GM19397 (cell line): Measurements from ENCODE around the gene SCGB3A1.

Source experiments
- ATAC-seq: cut with Tn5 transposase; IDR thresholded peaks from one replicate; pipeline ENCODE4 v1.9.1; 2021; ENCODE audit warnings: mild to moderate bottlenecking, moderate library complexity; ENCODE audit not compliant: unreplicated experiment

SCGB3A1 gene, protein sequence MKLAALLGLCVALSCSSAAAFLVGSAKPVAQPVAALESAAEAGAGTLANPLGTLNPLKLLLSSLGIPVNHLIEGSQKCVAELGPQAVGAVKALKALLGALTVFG

DNA sequence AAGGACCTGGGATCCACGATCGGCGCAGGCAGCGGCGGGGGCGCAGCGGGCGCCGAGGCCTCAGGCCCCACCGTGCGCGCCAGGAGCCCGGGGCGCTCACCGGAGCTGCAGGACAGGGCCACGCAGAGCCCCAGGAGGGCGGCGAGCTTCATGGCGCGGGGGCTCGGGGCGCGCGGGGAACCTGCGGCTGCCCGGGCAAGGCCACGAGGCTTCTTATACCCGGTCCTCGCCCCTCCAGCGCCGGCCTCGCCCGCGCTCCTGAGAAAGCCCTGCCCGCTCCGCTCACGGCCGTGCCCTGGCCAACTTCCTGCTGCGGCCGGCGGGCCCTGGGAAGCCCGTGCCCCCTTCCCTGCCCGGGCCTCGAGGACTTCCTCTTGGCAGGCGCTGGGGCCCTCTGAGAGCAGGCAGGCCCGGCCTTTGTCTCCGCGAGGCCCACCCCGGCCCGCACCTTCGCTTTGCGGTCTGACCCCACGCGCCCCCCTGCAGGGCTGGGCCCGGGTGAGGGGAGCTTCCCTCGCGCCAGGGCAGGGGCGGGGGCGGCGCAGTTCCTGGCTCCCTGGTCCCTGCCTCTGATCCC lies at the start of gene SCGB3A1:
Gene SCGB3A1, minus strand, starts transcription at position 189 of the 577 bp plus-strand sequence. Its CDS starts 37 bp downstream, at position 152.
- no peak for ATAC-seq

DNA sequence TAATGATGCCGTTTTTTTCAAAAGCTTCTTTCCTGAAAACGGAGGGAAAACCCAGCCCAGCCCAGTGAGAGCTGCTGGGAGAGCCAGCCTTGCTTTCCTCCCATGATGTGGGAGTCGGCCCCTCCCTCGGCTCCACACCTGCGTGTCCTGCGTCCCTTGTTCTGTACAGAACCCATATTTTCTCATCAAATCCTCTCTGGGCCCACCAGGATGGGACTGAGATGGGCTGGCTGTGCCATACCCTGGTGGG lies 49.2 kb upstream of the SCGB3A1 start:
- ATAC-seq, result no peak

DNA sequence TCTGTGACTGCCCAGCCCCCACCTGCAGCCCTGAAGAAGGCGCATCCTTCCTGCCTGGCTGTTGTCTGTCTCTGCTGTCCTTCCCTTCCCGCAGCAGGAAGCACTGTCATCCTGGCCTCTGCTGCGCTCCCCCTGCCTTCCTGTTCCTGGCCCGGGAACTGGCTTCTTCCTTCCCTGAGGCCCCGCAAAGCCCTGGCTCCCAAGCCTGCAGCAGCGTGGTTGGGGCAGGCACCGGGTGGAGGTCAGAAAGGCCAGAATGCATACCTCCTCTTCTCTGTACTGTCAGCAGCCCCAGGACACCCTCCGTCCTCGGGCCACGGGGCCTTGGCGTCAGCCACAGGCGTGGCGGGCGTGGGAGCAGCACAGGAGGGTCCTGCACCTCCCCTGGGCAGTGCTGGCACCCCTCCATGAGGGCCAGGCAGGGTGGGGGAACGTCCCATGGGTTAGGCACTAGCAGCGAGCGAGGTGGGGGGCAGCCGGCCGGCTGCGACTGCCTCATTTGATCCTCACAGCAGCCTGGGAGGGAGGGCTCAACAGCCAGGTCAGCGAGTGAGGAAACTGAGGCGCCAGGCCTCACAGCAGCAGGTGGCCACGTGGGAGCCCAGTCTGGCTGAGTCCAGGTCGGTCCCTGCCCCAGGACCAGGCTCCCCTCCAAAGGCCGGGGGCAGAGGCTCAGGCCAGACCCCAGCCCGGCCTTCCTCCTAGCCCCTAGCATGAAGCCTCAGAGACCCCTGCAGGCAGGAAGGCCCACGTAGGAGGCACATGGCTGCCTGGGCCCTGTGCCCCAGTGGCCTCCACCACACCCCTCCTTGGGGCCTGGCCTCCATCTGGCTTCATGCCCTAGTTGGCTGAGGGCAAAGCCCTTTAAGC lies 48.7 kb upstream of the SCGB3A1 start:
- ATAC-seq, result no peak

DNA sequence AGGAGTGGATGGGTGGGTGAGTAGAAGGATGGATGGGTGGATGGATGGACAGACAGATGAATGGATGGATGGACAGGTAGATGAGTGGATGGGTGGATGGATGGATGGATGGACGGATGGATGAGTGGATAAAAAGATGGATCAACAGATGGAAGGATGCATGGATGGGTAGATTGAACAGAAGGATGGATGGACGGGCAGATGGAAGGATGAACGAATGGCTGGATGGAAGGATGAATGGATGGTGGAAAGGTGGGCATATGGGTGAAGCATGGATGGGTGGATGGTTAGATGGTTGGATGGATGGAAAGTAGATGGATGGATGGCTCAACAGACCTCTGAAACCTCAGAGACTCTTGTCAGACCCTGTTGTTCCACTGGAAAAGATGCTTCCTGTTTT lies 48.0 kb upstream of the SCGB3A1 start:
- no peak for ATAC-seq

DNA sequence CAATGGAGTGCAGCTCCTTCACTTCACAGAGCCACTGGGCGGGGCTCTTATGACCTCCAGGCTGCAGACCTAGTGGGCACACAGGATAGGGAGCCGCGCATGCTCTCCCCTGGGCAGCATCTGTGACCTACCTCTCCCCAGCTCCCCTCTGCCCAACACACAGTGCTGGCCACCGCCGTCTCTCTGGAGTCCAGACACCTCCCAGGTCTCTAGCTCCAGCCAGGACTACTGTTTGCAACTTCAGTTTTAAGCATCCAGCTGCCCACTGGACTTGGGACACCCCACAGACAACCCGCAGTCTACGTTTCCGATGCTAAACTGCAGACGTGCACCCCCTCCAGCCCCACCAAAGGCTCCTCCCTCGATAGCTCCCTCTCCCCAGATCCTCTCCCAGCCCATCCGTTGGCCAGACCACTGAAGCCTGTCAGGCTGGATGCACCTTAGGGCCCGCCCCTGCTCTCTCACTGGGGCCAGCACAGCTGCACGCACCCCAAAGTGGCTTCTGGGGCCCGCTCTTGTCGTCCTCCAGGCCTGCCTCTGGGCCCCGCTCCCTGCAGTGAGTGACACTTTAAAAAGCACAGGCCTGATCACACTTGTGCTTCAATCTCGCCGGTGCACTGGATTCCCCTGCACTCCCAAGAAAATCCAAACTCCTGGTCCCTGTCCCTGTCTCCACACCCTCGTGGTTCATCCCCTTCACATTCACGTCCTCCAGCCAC lies 46.8 kb upstream of the SCGB3A1 start:
- no peak for ATAC-seq

DNA sequence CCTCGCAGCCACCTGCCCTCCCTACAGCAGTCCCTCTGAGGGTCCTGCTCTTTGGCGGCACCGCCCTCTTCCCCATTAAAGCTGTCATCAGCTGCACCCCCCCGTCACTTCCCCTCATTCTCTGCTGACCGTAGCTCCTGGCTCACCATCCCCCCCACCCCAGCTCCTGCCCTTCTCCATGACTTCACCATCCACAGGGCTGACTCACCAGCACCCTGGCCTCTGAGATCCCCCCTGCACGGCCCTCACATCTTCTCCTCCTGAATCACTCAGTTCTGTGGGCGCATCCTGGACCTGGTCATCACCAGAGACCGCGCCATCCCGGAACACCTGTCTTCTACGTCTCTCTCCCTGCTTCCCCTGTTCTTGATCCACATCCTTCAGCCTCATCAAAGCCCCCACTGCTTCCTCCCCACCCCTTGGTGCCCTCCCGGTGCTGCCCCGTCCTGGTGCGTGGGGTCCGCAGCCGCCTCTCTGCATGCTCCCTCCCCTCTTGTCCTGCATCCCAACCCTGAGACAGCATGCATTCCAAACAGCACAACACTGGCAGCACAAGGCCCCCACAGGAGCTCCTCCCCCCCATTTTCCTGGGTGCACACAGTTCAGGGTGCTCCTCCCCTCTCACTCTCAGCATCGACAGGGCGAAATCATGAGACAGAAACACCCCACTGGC lies 45.2 kb upstream of the SCGB3A1 start:
- no peak for ATAC-seq

DNA sequence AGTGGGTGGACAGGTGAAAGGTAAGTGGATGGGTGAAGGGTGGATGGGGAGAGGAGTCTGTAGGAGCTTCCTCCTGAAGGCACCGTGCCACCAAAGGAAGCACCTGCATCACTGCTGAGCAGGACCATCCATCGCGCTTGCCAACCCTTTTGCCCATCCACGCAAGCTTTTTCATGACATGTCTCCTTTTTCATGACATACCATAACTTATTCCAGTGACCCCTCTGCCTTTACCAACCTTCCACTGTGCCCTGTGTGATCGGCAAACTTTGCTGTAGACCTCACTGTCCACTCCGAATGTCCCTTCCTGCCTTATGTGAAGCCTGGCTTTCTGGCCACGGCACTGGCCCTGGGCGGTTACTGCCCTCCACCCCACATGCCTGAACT lies 44.7 kb upstream of the SCGB3A1 start:
- no peak for ATAC-seq

DNA sequence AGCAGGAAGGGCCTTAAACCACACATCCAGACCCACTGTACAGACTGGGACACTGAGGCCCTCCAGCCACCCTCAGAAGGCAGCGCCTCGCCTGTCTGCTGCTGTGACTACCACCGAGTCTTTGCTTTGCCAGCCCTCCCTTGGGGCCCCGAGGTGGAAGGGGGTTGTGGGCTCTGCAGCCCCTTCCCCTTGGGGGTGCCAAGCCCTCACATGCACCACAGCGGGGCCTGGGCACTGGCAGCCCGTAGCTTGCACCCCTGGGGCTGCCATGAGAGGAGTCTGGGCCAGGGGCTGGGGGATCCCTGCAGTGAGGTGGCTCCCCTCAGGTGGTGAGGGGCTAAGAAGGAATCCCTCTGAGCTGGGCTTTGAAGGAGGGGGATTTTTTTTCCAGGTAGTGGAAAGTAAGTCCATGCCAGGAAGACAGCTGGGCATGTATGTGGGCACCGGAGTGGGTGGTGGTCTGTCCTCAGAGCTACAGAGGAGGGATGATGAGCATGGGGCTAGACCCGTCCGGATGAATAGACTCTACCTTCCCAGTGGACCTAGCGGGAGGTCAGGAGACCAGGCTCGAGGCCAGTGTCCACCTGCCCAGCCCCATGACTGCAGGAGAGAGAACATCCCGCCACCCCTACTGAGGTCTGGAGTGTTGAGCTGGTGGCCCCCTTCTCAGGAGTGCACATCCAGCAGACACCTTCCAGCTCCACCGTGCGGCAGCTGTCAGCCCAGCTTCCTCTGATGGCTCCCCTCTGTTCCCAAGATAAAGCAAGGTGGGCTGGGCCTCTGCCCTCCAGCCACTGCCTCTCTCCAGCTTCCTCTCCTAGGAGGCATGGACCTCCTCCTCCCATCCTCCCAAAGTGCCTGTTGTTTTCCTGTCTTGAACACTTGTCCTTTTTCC lies 42.2 kb upstream of the SCGB3A1 start:
- no peak for ATAC-seq

DNA sequence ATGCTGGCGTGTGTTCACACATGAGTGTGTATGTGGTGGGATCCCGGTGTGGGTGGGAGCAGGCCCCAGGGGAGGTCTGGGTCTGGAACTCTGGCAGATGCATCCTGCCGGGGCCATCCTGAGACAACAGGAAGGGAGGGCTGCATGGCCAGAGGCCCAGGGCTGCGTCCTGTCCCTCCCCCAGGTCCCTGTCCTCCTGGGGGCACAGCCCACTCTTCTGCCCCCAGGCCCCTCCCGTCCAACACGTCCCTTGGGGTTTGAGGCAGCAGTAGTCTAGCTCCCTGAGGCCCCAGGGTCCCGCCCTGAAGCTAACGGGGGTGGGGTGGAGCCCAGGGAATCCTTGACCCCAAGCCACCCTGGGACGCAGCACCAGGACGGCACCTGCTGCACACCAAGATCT lies 41.5 kb upstream of the SCGB3A1 start:
- ATAC-seq, result no peak

DNA sequence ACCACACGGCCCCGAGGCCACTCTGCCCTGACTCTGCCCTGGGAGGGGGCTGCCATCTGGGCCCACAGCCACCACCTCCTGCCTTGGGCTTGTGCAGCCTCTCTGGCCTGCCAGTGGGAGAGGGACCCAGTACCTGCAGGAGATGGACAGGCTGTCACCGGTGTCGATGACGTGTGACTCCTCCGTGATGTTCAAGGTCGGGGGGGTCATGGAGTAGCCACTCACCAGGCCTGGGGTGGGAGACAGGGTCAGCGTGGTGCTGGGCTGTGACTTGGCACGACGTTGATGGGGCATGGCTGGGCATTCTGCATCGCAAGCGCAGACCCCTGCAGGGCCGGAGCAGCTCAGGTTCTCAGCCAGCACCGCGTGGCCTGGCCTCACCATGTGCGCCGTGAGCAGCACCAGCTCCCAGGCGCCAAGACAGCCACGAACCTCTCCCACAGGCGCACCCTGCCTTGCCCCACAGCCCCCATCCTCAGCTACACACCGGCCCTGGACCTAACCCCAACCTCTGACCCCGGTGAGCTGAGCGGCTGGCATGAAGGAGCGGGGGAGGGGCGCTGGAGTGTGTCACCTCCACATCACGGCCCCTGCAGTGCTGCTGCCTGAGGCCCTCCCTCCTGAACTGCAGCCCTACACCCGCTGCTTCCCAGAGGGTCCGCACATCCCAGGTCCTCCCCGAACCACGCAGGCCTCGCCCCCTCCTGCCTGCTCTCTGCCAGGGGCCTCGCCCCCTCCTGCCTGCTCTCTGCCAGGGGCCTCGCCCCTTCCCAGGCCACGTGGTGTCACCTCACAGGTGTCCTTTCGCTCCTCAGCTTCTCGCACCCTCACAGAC lies 40.5 kb upstream of the SCGB3A1 start:
- ATAC-seq, result no peak

DNA sequence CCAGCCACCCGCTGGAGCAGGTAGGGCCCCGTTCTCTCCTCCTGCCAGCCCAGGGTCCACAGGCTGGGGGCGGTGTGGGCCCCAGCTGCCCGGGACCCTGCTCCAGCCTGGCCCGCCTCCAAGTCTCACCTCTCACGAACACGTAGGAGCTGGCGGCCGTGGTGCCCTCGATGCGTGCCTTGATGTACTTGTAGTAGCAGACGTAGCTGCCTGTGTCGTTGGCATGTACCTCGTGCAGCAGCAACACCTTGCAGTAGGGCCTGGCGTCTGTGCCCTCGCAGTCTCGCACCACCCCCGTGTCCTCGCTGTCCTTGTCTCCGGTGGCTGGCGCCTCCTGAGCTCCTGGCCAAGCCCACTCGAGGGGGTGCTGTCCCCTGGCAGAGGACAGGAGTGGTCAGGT lies 39.1 kb upstream of the SCGB3A1 start:
- ATAC-seq, result no peak

DNA sequence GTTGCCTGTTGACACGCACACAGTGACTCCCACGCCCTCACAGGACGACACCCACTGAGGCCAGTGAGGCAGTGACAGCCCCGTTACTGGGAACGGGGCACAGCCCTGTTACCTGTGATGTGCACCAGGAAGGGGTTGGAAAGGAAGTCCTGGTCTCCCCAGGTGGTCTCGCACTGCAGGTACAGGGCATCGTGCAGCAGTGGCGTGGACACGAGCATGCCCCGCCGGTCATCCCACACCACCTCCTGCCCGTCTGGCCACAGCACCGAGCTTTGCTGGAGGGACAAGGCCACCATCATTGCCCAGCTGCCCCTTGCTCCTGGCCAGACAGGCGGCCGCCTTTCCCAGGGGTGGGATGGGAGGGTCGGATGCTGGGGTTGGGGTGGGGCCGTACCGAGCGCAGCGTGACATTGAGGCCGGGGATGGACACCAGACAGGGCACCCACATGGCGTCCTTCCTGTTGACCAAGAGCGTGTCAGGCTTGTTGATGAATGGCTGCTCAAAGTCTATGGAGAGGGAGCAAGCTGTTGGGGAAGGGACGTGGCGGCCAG lies 38.6 kb upstream of the SCGB3A1 start:
- no peak for ATAC-seq

DNA sequence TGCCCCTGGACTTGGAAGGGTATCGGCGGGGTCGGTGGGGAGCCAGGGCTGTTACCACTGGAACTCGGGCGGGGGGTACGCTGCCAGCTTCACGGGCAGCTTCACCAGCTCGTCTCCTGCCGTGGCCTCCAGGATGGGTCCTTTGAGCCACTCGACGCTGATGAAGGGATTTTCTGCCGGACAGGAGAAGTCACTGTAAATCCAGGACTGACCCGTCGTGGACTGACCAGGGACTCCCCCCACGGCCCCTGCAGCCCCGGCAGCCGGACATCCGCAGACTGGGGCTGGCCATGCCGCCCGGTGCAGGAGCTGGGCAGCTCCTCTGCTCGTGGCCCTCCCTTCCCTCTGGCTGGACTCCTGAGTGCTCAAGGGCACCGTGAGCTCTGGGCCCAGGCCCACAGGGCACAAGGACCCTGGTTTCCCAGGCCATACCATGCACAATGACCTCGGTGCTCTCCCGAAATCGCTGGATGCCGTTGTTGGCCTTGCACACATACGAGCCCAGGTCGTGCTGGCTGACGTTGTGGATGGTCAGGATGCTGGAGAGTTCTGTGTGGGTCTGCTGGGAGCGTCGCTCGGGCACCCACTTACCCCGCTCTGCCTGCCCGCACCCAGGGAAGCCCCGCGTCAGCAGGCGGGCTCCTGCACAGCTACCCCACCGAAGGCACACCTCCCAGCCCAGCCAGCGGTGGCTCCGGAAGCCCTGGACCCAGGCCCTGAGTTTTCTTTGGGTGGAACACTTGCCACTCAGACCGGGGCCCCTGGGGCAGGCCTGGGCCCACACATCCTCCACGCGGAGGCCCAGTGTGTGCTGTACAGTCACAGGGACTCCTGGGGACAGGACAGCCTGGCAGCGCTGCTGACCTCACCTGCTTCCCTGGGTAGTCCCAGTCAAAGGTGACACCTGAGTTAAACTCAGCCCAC lies 37.8 kb upstream of the SCGB3A1 start:
- no peak for ATAC-seq

DNA sequence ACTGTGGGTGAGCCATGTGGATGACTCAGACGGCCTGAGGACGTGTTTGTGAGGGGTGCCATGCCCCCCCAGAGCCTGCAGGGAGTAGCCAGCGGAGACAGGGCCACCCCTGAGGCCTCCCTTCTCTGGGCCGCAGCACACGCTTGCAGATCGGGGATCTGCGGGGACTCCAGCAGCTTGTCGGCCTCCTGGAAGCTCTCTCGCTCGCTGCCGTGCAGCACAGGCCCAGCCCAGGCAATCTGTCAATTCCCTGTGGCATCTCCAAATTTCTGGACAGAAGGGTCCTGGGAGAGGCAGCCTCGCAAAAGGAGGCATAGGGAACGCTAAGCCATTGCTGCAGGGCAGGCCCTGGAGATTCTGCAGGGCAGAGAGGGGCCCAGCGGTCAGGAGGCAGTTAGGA lies 36.9 kb upstream of the SCGB3A1 start:
- ATAC-seq, result no peak

DNA sequence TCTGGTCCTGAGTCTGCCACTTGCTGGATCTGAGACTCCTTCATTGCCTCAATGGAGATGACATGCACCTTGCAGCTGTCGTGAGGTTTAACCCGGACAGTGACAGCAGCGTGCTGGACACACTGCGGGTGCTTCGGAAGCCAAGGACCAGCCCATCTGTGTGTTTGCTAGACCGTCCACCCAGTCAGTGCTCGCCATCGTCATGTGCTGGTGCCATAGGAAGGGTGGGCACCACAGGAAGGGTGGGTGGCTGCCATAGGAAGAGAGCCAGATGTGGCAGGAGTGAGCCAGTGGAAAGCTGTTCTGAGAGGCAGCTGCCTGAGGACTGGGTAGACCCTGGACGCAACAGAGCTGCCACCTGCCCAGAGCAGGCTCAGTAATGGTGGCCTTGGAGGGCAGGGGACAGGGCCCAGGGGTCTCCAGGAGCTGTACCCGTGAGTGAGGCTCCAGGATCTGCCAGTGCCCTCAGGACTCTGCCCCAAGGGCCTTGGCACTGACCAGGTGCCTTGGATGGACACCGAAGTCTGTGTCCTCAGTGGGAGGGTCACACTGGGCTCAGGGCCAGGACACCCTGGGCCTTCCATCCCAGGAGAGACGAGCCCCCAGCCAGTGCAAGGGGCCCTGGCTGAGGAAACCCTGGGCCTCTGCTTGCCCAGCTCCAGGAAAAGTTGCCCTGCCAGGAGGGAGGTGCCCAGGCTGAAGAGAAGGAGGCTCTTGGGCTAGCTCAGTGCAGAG lies 36.3 kb upstream of the SCGB3A1 start:
- ATAC-seq, result no peak

DNA sequence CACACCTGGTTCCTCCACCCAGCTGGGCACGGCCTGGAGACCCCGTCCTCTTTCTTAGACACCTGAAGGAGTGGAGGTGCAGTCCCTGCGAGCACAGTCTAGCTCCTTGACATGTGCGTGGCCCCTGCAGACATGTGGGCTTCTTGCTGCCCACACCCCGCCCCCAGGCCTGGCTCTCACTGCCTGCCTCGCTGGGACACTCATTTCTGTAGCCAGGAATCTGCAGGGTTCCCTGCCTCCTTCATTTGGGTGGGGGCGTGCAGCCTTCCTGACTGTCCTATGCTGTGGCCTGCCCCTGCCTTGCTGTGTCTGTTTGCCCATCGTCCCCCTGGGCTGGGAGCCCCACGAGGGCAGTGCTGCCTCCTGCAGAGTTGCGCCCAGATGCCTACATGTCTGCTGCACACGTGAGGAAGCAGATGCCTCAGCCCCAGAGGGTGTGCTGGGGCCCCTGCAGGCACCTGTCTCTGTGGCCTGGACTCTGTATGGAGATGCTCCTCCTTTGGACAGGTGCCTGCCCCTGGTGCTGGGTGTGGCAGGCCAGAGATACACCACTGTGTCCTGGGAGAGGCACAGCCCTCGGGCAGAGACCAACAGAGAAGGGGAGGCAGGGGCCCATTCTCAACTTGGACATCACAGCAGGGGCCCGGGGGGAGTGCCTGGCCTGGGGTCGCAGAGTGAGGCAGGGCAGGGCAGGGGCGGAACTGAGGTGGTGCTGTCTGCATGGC lies 35.5 kb upstream of the SCGB3A1 start:
- no peak for ATAC-seq
